CD4-positive, alpha-beta T cell treated with Interleukin-15 for 4 hours (primary cell): ENCODE measurements around the gene NXPH3.

Experiments used
- DNase-seq: peaks from one replicate; pipeline ENCODE4 v3.0.0-alpha.2; 2020; ENCODE audit warnings: low spot score

The NXPH3 gene

GRCh38 chr17:49592263-49592662 lies 16.6 kb downstream of the NXPH3 start:
- no peak for DNase-seq

- DNase-seq: no peak
These were observed 19.7 kb downstream of the NXPH3 start for GRCh38 chr17:49595328-49595727.

DNA sequence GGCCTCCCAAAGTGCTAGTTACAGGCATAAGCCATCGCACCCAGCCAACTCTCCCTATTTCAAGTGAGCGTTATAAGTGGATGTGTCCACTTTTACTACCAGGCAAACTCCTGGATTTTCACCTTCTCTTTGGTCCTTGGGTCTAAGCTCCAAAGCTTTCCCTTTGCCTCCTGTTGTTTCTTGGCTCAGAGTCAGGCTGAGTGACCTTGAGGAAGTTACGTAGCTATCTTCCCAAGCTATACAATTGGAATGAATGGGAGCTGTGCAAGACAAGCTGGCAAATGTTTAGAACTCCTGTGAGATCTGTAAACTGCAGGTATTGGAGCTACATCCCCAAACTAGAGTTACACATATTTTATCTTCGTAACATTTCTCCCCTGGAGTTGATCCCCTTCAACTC lies 20.3 kb downstream of the NXPH3 start:
- DNase-seq: no peak

DNA sequence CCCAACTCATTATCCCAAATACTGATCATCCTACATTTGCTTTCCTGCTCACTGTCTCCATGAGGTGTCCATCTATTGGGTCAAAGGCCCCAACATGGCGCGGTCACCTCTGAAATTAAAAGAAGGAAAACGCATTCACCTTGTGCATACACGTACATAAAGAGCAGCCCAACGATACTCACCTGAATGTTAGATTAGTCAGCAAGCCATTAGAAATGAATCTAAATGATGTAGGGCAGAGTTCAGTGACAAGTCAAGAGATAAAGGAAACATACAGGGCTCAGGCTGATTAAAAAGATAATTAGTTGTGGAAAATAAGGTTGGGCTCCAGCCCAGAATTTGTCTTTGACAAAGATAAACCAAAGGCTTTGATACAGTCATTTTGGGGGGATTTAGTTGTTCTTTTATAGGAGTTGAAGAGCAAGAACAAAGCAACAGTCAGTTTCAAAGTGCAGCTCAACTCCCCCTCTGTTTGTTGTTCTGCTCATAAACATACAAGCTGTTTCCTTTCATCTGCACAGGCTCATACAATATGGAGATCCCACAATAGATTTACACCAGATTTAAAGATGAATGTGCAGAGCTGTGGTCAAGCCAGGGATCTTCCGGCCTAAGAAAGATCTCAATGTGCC lies 21.1 kb downstream of the NXPH3 start:
- DNase-seq: no peak

DNA sequence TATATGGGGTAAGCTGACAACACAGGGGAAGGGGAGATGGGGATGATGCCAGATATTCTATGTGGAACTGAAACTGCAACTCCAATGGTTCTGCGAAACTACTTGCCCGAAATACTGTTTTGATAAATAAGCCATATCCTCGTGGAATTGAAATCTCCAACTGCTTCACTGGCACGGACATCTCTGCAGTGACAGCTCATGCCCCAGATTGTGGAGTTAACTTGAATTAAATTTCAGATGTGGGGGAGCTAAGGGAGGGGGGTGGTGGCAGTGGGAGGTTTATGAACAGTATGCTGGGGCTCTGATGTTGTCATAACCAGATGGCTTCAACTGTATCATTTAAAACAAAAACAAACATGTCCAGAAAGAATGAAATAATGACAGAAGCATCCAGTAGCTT lies 21.8 kb downstream of the NXPH3 start:
- DNase-seq: no peak

DNA sequence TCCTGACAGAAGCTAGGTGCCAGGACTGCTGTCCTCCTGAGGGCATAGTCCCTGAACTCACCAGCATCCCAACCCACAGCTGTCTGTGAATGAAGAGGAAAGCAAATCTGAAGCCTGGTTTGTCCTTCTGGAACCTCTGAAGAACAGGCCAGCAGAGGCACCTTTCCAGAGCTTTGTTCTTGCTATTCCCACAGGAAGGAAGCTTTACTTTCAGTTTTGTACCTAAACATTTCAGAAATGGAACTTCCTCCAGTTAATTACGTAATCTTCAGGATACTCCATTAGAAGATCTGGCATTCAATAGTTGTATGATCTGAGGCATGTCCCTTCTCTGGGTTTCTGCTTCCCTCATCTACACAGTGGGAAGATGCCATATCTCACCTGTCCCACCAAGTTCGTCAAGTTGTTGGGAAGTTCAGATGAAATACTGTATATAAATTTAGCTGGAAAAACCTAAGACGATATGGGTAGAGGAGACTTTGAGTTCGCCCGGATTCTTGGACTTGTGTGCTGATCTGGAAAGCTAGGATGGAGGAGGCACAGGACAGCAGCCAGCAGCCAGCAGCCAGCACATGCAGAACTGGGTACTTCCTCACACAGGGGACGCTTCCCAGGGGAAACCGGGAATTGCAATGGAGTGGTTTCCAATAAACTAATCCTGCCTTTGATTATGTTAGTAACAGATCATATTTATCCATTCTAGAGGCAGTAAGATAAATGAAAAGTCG lies 22.4 kb downstream of the NXPH3 start:
- no peak for DNase-seq

DNA sequence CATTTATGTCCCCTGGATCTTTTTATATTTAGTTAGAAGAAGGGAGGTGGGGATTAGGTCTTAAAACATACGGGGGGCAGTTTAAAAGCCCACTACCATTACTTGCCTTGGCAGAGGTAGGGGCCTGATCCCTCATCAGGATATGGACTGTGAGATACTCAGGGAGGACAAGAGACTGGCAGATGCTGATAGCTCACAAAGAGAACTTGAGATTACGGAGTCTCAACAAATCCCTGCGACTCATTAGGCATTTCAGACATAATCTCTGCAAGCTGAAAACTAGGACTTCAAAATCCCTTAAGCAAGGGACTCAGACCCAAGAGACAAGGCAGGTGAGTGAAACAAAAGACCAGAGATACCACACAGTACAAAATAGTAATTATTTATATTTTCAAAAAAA lies 23.2 kb downstream of the NXPH3 start:
- no peak for DNase-seq

- DNase-seq: no peak
These were observed 25.3 kb downstream of the NXPH3 start for GRCh38 chr17:49600949-49601348.

DNA sequence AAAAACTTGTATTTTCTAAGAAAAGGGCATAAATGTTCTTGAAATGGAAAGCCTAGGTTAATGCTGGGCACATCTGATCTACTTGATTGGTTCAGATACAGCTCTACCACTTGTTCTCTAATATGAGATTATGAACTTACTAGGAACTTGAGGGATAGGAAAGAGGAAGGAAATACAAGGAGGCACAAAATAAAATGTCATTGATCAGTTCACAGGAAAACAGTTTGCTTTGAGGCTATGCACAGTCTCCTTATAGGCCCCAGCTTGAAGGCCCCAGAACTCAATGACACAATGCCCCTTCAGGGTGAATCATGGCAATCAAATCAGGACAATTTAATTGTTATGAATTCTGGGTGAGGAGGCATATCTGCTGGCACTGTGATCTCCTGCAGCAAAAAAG lies 27.1 kb downstream of the NXPH3 start:
- DNase-seq: no peak

DNA sequence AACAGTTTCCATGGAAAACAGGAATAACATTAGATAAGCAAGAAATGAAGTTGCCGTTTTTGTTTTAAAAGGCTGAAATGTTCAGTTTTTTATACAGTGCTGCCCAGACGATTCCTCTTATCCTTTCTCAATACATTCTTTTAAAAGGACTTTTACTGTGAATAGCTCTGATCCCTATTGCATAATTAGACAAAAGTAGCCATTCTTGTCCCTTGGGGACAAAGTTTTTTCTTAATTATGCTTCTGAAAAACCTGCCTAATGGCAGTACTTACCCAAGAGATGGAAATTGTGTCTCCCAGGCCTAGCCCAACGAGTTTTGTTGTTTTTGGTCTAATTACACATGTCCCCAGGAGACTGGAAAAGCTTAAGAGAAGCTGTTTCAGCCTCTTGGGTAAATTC lies 27.6 kb downstream of the NXPH3 start:
- no peak for DNase-seq

DNA sequence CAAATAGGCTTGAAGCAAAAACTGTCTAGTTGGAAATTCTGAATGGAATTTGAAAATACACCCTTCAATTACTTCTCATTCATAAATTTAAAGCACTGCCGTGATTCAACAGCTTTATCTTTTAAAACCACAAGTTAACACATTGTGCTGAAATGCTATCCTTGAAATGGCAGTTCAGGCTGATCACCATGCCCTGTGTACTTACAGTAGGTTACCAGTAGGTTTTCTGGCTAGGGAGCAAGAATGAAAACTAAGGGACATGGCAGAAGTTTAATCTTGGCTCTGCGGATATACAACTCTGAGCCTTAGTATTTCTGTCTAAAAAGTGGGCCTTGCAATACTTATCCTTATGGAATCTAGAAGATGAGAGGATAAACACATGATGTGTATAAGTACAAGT lies 28.0 kb downstream of the NXPH3 start:
- DNase-seq: no peak

DNA sequence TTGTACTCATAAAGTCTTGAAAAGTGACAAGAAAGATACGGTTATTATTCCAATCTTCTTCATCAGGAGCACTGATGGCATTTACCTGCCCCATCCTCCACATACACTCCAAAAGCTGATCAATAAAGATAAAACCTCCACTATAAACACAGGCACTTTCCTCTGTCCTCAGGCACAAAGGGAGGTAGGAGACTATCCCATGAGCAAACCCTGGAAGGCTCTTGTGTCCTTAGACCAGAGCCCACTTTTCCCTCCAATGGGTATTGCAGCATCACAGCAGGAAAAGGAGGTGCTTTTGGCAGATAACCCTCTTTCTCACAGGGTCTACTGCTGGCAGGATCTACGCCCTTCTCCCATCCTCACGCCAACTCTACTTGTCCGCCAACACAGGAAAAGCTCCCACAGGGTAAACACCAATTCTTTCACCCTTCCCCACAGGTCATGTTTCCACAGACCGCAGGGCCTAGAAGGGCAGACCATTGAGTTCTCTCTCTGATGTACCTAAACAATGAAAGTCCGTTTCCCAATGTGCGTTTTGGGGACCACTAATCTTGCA lies 28.7 kb downstream of the NXPH3 start:
- DNase-seq: no peak

GRCh38 chr17:49610883-49611584 lies 35.4 kb downstream of the NXPH3 start:
- no peak for DNase-seq

GRCh38 chr17:49612726-49613125 lies 37.1 kb downstream of the NXPH3 start:
- DNase-seq: no peak

DNA sequence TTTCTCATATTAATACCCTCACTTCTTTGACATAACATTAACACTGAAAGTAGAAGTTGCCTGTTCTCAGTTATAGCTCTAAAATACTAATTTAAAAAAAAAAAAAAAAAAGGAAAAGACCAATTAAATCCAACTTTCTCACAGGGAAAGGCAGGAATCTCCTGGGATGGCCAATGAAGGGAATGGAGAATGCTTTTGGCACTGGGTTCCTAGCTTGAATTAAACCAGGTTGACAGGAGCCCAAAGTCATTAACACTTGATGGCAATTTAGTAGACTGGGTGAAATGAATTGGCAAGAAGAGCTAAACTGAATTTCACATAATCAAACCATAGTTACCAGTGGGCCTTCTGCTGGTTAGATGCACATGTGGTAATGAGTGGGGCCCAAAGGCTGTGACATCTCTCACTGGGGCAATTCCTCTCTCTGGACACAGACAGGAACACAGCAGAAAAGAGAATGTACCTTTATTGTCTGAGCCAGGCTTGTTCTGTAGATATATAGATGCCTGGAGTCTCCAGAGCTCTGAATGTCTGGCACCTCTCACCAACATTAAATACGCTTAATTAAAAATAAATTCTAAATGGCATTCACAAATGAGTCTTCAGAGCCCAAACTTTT lies 37.6 kb downstream of the NXPH3 start:
- no peak for DNase-seq

- no peak for DNase-seq
These were observed 40.4 kb downstream of the NXPH3 start for GRCh38 chr17:49616086-49616485.

DNA sequence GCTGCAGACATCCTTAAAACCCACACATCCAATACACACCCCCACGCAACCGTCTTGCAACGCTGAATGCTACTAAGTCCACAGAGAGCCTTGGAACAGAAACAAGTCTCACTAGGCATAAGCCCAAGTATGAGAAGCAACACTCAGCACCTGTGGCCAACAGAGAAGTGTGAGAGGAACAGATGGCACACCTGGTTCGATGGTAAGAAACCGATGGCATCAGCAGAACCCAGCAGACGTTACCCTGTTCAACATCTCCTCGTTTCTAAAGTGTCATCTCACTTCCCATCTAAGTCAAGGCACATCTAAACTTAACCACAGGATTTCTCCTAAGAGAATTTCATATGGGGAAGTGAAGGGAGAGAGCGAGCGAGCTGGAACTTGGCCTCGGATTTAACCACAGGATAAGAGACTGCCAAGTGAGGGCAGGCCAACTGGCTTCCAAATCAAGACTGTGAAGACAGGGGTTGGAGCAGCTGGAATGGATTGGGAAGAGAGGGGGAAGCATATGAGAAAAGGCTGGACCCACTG lies 41.0 kb downstream of the NXPH3 start:
- no peak for DNase-seq

GRCh38 chr17:49618028-49618611 lies 42.4 kb downstream of the NXPH3 start:
- DNase-seq: no peak

GRCh38 chr17:49621420-49621819 lies 45.7 kb downstream of the NXPH3 start:
- no peak for DNase-seq

DNA sequence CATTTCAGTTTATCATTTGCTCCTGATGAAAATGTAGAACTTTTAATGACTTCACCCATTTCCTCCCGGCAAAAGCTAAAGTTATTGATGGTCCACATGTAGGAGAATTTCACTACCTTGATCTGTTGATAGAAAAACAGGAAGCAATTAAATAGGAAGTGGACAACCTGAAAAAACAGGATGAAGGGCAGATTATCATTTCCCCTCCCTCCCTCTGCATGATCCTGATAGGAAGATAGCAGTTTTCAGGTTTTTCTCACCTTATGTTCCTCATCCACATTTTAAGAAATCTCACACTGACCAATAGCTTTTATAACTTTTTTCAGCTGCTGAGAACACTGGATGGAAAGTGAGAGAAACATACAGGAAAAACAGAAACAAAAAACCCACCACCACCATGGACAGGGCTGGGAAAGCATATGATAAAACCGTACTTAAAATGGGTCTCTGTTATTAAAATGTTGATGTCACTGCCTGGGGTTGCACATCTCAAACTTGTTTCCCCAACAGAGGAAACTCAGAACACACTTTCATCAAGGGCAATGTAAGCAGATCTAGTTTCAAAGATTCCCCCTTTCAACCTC lies 46.4 kb downstream of the NXPH3 start:
- DNase-seq: no peak

GRCh38 chr17:49624896-49625295 lies 49.2 kb downstream of the NXPH3 start:
- no peak for DNase-seq

DNA sequence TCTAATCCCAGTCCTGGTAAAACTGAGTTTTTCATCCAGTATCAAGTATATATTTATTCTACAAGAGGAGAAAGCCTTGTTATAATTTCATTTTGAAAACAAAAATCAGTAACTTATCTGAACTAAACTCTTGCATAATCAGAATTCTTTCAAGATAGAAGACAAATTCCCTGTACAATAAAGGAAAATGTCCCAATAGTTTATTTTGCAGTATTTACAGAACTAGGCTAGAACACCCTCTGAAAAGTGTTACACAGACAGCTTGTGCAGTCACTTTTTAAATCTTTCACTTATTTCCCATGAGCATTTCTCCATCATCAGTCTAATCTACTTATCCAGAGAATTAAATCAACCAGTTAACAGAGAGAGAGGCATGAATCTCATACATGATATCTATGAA lies 53.8 kb downstream of the NXPH3 start:
- DNase-seq: no peak
